HG02884 (cell line): ENCODE results near the gene RPL7A.
A peak's percentile ranks its signal among the peaks of the same experiment; 100 is the strongest.
"Not testable (repeated sequence)": the region's sequence is repeated elsewhere in the genome, so short reads cannot be mapped to it uniquely, and the experiment has no call there.

ENCODE experiments used
- ATAC-seq: cut with Tn5 transposase; IDR thresholded peaks from one replicate; pipeline ENCODE4 v1.9.1; 2021; ENCODE audit warnings: mild to moderate bottlenecking, moderate library complexity; ENCODE audit not compliant: unreplicated experiment

RPL7A gene

DNA sequence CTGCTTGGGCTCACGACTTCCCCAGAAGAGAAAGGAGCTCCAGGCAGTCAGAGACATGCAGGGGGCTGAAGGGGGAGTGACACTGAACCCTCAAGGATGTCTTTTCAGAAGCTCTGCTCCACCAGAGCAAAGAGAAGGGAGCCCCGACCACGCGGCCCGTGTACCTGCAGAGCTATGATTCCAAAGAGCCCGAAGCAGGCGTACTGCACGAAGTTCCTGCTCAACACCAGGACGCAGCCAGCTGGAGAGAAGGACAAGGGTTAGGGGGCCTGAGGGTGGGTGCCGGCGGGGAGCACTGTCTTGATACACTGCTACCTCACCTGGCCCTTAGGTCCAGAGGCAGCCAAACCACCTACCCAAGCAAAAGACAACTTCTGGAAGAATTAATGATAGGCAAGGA lies 18.4 kb downstream of the RPL7A start:
- no peak for ATAC-seq

DNA sequence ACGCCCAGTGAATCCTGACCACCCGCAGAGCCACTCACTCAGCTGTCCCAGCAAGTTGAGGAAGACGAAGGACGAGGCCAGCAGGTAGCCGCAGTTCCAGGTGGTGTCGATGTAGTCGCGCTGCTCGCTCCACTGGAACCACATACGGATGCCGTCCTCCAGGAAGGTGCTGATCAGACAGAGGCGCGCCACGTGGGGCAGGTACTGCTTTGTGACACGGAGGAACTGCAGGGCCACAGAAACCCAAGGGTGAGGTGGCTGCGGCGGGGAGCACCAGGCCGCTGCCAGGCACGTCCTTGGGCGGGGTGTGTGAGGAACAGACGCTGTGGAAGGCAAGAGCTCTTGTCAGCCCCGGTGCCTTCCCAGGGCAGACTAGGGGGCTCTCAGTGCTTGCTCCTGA lies 19.2 kb downstream of the RPL7A start:
- no peak for ATAC-seq

DNA sequence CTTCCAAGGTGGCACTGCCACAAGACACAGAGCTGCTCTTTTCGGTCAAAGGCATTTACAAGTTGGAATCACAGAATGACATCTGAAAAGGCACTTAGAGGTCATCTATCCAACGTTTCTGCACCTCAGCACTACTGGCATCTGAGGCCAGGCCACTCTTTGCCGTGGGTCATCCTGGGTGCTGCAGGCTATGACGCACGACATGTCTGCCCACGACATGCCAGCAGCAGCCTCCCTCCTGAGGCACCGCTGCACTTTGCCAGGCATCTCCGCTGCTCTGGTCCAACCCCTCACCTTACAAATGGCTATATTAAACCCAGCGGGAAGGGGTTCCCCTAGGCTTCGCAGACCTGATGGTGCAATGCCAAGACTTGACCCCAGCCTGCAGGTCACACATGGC lies 19.8 kb downstream of the RPL7A start:
- ATAC-seq = no peak

DNA sequence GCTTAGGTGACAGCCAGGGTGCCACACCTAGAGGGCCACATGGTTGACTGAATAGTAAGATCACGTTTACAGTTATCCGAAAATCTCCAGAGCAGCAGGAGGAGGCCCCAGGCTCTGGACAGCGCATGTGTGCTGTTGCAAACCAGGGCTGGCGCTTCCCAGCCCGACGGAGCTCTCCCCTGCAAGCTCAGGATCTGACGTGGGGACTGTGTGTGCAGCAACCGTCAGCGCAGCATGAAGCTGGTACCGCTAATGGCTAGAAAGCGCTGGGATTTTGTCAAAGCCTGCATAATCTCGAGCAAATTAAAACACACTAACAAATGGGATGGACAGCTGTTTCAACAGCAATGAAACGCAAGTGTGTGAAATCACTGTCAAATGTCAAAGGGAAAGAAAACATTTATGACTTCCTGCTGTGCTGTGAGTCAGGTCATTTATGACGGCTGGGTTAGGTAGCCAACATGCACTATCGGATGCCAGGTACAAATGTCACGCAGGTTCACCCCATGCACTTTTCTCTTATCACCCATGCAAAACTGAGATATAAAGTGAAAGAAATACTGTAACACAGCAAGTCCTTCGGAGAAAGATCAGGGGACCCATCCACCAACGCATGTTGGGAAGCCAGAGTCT lies 20.3 kb downstream of the RPL7A start:
- ATAC-seq = no peak

DNA sequence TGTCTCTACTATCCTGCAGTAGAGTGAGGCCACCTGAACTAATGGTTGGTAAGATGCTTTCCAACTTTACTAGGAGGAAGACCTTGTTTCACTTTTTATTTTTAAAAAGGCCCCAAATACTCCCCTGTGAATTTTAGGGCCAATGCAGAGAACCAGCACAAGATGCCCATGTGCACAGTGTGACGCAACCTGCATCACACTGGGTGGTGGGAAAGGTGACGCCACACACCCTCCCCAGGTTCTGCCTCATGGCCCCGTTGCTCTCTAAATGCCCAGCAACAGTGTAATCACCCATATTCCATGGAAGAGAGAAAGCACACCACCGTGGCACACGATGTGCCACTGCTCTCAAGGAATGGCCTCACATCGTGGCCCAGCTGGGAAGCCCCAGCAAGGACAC lies 21.4 kb downstream of the RPL7A start:
- ATAC-seq = no peak

DNA sequence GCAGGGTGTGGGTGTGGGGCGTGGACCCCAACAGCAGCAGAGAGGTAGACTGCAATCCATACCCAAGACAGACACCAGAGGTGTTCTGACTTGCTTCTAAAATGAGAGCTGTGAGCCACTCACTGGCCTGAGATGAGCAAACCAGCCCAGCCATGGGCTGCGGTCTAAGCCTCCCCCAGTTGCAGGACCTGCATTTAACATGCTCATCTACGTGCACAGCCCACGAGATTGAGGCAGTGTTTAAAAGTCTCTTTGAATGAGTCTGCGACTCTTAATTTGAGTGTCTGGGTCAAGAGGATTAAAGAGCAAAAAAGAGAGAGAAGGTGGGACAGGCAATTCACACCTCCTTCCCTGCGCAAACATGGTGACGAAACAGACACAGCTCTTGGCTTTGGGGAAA lies 21.9 kb downstream of the RPL7A start:
- ATAC-seq = no peak

DNA sequence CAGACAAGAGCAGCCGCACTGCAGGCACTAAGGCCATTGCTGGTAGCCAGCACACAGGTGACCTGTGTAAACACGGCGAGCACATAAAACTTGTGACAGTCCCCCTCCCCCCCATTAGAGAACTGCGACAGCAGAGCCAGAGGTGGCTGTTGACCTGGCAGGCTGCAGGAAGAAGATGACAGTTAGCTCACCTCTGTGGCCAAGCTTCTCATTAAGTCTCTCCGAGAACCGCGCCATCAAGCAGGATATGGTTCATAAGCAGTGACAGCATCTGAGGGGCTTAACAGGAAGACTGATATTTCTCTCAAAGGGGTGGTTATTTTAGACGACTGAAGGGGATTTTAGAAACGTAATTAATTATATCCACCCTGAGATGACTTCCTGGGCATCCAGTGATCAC lies 22.7 kb downstream of the RPL7A start:
- no peak for ATAC-seq

DNA sequence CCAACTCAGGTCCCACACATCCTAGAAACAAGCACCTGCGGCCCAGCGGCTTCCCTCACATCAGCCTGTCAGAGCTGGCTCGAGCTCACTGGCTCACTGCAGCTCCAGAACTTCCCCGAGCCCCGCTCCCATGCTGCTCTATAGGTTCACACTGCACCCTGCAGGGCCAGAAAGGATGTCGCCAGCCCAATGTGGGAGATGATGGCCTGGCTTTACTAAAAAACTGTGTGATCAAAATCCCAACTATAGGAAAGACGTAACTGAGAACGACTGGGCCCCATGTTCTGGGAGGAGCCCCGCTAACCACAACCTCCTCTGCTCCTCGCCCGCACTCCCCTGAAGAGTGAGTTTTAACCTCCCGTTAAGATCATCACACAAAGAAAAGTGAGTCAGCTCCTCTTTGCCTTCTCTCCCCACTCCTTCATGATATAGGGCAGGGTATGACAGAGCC lies 23.3 kb downstream of the RPL7A start:
- no peak for ATAC-seq

DNA sequence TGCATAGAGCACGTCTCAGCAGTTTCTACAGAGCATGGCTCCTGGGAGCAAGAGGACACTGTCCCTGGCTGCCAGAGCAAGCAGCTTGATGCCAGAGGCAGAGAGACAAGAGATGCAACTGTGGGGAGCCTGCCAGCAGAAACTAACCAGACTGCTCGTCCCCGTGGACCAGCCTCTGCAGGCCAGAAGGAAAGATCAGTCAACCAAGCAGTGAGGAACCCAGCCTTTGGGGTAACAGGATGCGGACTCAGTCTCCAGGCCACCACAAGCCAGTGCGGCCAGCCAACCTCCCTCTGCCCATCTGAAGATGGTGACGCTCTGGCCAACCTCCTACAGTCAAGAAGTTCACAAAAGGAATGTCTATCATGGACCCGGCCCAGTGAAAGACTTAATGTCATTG lies 24.1 kb downstream of the RPL7A start:
- ATAC-seq = no peak

DNA sequence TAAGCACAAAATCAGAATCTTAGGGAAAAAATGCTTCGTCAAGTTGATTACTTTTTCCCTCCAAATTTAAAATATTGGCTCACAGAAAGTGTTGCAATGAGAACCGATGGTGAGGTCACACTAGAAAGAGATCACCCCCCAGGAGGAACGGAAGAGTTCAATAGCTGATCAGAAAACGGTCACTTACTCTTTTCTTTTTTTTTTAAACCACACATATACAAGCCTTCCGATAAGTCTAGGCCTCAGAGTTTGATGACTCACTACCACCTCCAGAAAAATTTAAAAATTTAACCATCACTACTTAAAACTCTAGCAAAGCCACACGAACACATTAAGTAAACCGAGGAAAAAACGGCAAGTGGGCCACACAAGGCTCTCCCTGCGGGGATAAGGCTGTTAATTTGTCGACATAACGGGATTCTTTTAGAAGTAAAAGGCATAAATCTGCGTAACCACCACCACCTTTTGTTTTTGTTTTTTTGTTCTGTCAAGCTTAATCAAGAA lies 26.6 kb downstream of the RPL7A start:
- no peak for ATAC-seq

DNA sequence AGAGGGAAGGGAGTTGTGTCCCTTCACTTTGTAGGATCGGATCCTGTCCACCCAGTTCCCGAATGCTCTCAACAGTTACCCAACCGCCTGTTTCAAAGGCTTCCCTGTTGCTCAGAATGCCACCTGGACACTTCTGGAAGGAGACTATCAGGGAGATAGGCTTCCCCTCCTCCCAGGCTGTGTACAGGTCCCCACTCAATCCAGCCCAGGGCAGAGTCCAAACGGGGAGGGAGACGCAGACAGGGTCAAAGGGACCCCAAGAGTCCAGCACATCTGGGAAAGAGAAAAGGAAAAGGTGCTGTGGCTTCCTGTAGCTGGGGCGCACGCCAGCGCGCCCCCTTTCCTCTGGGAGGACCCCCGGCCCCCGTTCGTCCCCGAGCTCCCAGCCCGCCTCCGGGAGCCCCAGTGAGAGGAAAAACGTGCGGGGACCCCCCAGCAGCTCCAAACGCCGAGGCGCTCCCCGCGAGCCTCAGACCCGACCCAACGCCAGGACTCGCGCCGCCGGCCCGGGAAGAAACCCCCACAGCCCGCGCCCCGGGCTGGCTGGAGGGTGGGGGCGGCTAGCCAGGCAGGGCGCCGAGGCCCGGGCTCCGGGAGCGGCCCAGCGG lies 27.2 kb downstream of the RPL7A start:
- ATAC-seq = peak; percentile 9

DNA sequence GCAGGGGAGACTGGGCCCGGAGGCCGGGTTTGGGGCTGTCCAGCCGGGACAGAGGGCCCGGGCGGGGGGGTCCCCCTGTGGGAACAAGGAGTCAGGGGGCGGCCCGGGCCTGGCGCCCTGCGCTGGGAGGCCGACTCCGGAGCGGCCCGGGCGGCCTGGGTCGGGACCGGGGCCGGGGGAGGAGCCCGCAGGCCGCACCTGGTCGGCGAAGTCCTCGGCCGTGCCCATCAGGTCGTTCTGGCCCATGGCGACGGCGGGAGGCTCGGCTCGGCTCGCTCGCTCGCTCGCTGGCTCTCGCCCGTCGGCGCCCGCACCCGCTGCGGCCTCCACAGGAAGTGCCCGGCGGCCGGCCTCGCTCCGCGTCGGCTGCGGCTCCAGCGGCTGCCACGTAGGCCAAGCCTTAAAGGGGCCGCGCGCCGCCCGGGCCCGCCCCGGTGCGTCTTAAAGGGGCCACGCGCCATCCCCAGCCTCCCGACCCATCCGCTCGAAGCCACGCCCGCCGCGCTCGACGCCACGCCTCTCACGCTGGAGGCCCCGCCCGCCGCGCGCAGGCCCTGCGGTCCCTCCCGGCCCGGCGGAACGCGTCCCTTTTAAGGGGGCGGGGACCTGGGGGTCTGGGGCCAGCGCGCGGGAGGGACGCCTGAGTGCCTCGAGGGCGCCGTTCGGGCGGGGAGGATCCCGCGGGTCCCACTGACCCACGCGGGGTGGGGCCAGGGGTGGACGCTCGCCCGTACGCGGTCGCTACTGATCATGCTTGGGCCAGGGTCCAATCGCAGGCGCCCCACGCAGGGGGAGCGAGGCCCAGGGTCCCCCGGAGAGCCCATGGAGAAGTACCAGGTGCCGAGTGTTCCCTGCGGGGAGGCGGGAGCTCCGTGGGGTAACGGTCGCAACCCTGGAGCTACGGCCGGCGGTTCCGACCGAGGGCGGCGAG lies 28.0 kb downstream of the RPL7A start, which contains the start of the genes STKLD1 and SURF4:
Gene STKLD1, plus strand, starts transcription at position 643 of the 931 bp plus-strand sequence. Its CDS starts 108 bp downstream, at position 751.
Gene SURF4, minus strand, starts transcription at position 337 of the 931 bp plus-strand sequence. Its CDS starts 91 bp downstream, at position 246.
- ATAC-seq = peak; percentile 80

DNA sequence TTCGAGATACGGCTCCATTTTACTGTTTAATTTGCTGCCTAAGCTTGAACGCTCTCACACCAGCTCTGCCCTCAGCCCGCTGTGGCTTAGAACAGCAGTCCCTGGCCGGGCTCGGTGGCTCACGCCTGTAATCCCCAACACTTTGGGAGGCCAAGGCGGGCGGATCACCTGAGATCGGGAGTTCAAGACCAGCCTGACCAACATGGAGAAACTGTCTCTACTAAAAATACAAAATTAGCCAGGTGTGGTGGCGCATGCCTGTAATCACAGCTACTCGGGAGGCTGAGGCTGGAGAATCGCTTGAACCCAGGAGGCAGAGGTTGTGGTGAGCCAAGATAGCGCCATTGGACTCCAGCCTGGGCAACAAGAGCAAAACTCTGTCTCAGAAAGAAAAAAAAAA lies 29.3 kb downstream of the RPL7A start:
- not testable (repeated sequence) for ATAC-seq

DNA sequence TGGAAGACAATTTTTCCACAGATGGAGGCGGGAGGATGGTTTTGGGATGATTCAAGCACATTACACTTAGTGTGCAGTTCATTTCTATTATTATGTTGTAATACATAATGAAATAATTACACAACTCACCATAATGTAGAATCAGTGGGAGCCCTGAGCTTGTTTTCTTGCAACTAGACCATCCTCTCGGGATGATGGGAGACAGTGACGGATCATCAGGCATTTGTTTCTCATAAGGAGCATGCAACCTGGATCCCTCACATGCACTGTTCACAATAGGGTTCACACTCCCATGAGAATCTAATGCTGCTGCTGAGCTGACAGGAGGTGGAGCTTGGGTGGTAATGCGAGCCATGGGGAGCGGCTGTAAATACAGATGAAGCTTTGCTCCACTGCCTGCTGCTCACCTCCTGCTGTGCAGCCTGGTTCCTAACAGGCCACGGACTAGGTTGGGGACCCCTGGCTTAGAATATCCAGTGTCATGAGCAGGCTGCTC lies 29.8 kb downstream of the RPL7A start:
- no peak for ATAC-seq

DNA sequence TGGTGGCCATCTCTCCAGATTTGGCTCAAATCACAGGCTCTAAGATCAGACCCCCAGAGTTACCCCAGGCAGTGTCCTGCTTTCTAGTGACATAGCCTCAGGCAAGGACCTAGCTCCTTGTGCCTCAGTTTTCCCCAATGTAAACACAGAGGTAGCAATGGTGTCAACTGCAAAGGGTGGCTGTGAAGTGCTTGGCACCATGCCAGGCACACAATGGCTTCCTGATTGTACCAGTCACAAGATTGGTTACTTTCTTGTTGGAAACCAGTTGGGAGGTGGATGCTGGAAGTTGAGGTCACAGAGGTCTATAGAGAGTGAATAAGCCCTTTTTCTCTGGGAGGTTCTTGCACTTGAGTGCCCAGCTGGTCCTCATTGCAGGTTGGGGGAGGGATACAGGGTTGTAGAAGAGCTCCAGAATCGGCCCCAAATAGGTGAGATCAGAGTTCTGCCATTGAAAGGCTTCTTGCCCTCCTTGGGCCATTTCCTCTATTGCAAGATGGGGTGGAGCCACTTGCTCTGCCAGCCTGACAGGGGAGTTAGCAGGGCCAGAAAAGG lies 30.5 kb downstream of the RPL7A start:
- ATAC-seq = no peak

DNA sequence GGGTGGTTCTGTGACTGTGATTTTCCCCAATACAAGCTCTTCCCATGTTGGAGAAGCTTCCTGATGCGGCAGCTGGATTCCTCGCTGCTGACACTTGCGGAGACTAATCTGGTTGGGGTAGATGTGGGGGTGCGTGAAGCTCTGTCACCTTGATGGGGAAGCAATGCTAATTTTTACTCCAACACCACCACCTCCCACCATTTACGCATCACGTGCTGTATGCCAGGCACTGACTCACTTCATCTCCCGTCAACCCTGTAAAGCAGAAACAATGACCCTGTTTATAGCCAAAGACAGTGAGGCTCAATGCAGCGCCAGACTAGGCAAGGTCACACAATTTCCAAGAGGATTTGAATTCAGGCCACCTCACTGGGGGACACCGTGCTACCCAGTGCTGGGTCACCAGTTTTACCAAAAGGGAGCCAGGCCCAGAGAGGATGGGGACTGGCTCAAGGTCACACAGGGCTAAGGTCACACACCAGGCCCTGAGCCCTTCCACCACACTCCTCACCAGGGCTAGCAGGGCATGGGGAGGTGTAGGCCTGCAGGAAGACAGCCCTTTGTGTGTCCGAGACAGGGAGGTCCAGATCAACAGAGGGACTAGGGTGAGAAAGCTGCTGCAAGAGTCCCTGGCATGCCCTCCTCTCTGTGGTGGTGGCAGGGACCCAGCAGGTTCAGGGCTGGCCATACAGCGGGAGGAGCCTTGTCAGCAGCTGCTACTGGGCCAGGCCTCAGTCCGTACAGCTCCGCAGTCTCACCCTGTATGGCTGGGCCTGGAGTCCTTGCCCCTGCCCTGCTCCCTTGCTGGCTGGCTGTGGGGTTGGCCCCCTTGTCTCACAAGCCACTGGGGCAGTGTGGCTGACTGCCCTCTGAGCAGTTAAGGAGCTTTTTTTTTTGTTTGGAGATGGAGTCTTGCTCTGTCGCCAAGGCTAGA lies 31.4 kb downstream of the RPL7A start:
- ATAC-seq = no peak

DNA sequence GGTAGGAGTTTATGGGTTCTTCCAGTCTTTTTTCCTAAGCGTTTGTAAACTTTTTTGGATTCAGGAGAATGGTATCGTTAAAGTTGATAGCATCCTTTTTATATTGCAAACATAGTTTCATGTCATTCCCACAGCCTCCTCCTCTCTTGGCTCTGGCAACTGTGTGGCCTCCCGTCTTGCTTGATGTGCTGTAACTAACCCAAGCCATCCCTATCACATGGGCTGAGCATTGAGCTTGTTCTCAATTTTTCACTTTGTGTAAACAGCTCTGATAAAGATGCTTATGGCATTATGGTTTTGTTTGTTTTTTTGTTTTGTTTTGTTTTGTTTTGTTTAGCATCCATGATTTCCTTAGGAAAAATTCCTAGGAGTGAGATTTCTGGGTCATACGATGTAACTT lies 32.7 kb downstream of the RPL7A start:
- ATAC-seq = no peak

DNA sequence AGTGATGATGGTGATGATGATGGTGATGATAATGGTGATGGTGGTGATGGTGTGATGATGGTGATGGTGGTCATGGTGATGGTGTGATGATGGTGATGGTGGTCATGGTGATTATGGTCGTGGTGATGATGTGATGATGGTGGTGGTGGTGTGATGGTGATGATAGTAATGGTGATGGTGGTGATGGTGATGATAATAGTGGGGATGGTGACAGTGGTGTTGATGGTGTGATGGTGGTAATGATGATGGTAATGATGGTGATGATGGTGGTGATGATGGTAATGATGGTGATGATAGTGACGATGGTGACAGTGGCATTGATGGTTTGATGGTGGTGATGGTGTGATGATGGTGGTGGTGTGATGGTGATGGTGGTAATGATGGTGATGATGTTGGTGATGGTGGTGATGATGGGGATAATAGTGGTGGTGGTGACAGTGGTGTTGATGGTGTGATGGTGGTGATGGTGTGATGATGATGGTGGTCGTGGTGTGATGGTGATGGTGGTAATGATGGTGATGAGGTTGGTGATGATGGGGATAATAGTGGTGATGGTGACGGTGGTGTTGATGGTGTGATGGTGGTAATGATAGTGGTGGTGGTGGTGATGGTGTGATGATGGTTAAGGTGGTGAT lies 34.6 kb downstream of the RPL7A start:
- no peak for ATAC-seq

DNA sequence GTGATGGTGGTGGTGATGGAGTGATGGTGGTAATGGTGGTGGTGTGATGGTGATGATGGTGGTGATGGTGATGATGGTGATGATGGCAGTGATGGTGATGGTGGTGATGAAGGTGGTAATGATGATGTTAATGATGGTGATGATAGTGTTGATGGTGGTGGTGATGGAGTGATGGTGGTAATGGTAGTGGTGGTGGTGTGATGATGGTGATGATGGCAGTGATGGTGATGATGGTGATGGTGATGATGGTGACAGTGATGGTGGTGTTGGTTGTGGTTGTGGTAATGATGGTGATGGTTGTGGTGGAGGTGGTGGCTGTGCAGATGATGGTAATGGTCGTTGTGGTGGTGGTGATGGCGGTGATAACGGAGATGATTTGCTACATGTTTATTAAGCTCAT lies 35.4 kb downstream of the RPL7A start:
- no peak for ATAC-seq
